ENCODE results near the gene UBAC2. TPM values are rescaled to one million over a fixed set of nuclear protein-coding genes. Genes with fewer than 3 reads are reported as not detected.

The UBAC2 gene
- total and polyA plus RNA-seq, 2 of the 8 experiments (the other 6 are each of a cell fraction or from before 2014, with no cell fraction given), result 75.9 to 76.9 TPM

DNA sequence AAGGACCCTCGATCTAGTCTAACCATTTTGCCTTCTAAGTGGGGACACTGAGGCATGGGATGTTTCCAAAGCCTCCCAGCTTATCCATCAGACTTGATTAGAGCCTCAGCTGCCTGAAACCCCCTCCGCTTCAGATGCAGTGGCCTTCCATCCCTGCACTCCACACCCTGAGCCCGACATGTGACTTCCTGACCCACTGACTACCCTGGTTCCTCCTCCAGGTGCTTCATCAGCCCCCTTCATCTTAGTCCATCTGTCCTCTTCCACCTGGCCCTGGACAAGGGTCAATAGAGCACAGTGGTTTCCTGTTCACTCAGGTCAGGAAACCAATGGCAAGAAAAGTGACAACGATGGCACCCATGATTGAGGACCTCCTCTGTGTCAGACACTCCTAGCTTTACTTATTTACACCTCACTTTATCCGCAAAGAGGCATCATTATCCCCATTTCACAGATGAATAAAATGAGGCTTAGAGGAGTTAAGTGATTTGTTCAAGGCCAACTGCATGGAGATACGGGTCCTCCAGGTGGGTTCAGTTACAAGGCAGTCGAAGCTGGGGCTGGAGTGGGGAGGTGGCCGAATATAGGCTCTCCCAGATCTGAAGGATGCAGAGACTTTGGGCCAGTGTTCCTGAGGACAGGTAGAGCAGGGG lies 219.1 kb downstream of the UBAC2 start (continued):
- TF ChIP-seq, protein P1, sequence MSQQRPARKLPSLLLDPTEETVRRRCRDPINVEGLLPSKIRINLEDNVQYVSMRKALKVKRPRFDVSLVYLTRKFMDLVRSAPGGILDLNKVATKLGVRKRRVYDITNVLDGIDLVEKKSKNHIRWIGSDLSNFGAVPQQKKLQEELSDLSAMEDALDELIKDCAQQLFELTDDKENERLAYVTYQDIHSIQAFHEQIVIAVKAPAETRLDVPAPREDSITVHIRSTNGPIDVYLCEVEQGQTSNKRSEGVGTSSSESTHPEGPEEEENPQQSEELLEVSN (IDR thresholded peaks at IDR 0.05), result no peak
- TF ChIP-seq YY1 (IDR thresholded peaks at IDR 0.05; ENCODE audit: low read depth, low read length) (no peak), EGR1 (IDR thresholded peaks at IDR 0.05; ENCODE audit: borderline replicate concordance, low read depth, low read length) (no peak)
